ENCODE results near the gene HMCN2. TPM values are rescaled to one million over a fixed set of nuclear protein-coding genes. Genes with fewer than 3 reads are reported as not detected.

The HMCN2 gene
- total RNA-seq, 1 experiment from 2014 or later = 8.6 TPM

DNA sequence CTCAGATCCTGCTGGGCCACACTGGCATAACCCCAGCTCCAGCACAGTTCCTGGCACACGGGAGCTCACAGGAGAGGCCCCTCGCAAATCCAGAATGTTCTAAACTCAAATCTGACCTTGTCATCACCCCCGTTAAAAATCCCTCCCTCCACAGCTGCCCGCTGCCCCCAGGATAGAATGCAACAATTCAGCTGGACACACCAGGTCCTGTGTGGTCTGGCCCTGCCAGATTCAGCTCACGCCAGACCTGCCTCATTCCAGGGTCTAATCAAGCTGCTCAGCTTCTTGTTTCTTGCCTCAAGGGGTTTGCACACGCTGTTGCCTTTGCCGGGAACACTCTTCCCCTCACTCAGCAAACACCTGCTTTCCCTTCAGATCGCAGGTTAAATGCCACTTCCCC is 134.2 kb downstream of the HMCN2 start:
- no peak overlapping the region for H4K5ac ChIP-seq (ENCODE audit: insufficient read length, low read depth, low read length)
- no peak overlapping the region for H3K4ac ChIP-seq (ENCODE audit: low read depth, low read length)
- Mint-ChIP-seq H3K4me3 (no peak overlapping the region), H3K4me1 (peaks cover 0 to 6% of the 10 kb centered on the region in 2 experiments; a peak in 2 of 4 replicates), H3K27ac (peak overlapping the region in 2 of 3 experiments; percentile 39 to 48; a peak in 2 of 7 replicates), H3K9me3 (no peaks in the 10 kb centered on the region), H3K36me3 (ENCODE audit: insufficient read depth in 1 of 3, low read depth in 3 of 3) (peaks cover 4 to 13% (median 9%) of the 10 kb centered on the region in 3 experiments), H3K27me3 (ENCODE audit: low read depth) (no peaks in the 10 kb centered on the region)
- no peaks in the 10 kb centered on the region for H3K23me2 ChIP-seq (ENCODE audit: insufficient read length, low read depth, low read length, poor library complexity, severe bottlenecking)
- H3T11ph ChIP-seq (ENCODE audit: low read length) = no peak overlapping the region
- H3K4me1 ChIP-seq (ENCODE audit: insufficient read depth, low read length) = no peaks in the 10 kb centered on the region
- H4K91ac ChIP-seq (ENCODE audit: insufficient read length, low read depth, low read length) = no peak overlapping the region
- no peak overlapping the region for H2AFZ ChIP-seq (ENCODE audit: low read length)
- TF ChIP-seq, protein P1, sequence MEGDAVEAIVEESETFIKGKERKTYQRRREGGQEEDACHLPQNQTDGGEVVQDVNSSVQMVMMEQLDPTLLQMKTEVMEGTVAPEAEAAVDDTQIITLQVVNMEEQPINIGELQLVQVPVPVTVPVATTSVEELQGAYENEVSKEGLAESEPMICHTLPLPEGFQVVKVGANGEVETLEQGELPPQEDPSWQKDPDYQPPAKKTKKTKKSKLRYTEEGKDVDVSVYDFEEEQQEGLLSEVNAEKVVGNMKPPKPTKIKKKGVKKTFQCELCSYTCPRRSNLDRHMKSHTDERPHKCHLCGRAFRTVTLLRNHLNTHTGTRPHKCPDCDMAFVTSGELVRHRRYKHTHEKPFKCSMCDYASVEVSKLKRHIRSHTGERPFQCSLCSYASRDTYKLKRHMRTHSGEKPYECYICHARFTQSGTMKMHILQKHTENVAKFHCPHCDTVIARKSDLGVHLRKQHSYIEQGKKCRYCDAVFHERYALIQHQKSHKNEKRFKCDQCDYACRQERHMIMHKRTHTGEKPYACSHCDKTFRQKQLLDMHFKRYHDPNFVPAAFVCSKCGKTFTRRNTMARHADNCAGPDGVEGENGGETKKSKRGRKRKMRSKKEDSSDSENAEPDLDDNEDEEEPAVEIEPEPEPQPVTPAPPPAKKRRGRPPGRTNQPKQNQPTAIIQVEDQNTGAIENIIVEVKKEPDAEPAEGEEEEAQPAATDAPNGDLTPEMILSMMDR (conservative IDR thresholded peaks at IDR 0.05) = no peak
- WGBS (ENCODE audit: extremely low coverage, insufficient read length, low lambda C conversion rate) = no CpG with 5 or more reads among the region's 8 CpGs
- no peak overlapping the region for H2BK12ac ChIP-seq (ENCODE audit: insufficient read length, low read depth, low read length)
- H3K4me2 ChIP-seq (ENCODE audit: insufficient read depth, insufficient read length, low read length) = no peak overlapping the region
- no peaks in the 10 kb centered on the region for H3K9me3 ChIP-seq (ENCODE audit: control insufficient read depth, low read depth, low read length)
- no peaks in the 10 kb centered on the region for H3K27me3 ChIP-seq (ENCODE audit: insufficient read depth, low read length)
- no peak overlapping the region for H2BK20ac ChIP-seq (ENCODE audit: low read depth, low read length, poor library complexity, severe bottlenecking)
- no peak overlapping the region for H2BK5ac ChIP-seq (ENCODE audit: insufficient read length, low read length)
- no peak overlapping the region for H4K8ac ChIP-seq (replicated peaks; ENCODE audit: insufficient read length, low read depth, low read length)
- H3K18ac ChIP-seq (ENCODE audit: insufficient read length, low read depth, low read length) = no peak overlapping the region
- H2BK120ac ChIP-seq (ENCODE audit: low read depth, low read length, poor library complexity, severe bottlenecking) = no peak overlapping the region
- no peak overlapping the region for H2AK5ac ChIP-seq (ENCODE audit: insufficient read length, low read length)
- H3K14ac ChIP-seq (ENCODE audit: insufficient read depth, low read length) = no peak overlapping the region; the same call in 1 of the 2 replicates
- no peaks in the 10 kb centered on the region for H3K79me1 ChIP-seq (ENCODE audit: insufficient read depth, low read depth, low read length, poor library complexity, severe bottlenecking)
- H3K23ac ChIP-seq (ENCODE audit: insufficient read length, low read depth, low read length) = no peak overlapping the region
- H4K20me1 ChIP-seq (ENCODE audit: control insufficient read depth, insufficient read depth, insufficient read length) = no peaks in the 10 kb centered on the region
- DNase-seq = no peak
- no peak overlapping the region for H3K9ac ChIP-seq (ENCODE audit: extremely low read depth, insufficient read length, low read length)
- no peak overlapping the region for H2BK15ac ChIP-seq (ENCODE audit: low read depth, low read length)
- no peak overlapping the region for H3K56ac ChIP-seq (ENCODE audit: insufficient read length, low read depth, low read length)
- H3K27ac ChIP-seq (ENCODE audit: insufficient read length, low read depth, low read length) = no peak overlapping the region
- no peaks in the 10 kb centered on the region for H3K79me2 ChIP-seq (ENCODE audit: insufficient read depth, low read length)

Data from H9 (cell line).